DND-41 (cell line): Measurements from ENCODE around the gene PTPRD.

Experiments used
- CTCF ChIP-seq: IDR thresholded peaks from 2 replicates; pipeline ENCODE4 v1.5.1; 2012; ENCODE audit warnings: borderline replicate concordance, low read length, moderate library complexity, mild to moderate bottlenecking; ENCODE audit not compliant: poor library complexity, severe bottlenecking; ENCODE audit errors: extremely low read depth
- EZH2 ChIP-seq: IDR thresholded peaks from 3 replicates; pipeline ENCODE4 v1.6.1; 2012; ENCODE audit warnings: borderline replicate concordance, low read depth, mild to moderate bottlenecking, moderate library complexity, low read length, inconsistent platforms; ENCODE audit not compliant: severe bottlenecking

GRCh38 chr9:9499546-9499945, 1113.3 kb downstream of the PTPRD start:
- TF ChIP-seq EZH2 (no peak), CTCF (no peak)
